IMR-90 (cell line): Measurements from ENCODE around the gene MEGF6.

ENCODE experiments used
- BHLHE40 ChIP-seq: fragments of 150-350 bp; IDR thresholded peaks from 2 replicates; pipeline ENCODE4 v1.6.1; 2016; ENCODE audit warnings: mild to moderate bottlenecking, low read depth, low read length
- CEBPB ChIP-seq: IDR thresholded peaks from 2 replicates; pipeline ENCODE4 v1.6.1; 2012; ENCODE audit warnings: low read depth, low read length, improper control_type of control experiment
- CHD1 ChIP-seq: IDR thresholded peaks from 2 replicates; pipeline ENCODE4 v1.6.1; 2012; ENCODE audit warnings: low read depth, low read length, improper control_type of control experiment
- MAFK ChIP-seq: IDR thresholded peaks from 2 replicates; pipeline ENCODE4 v1.6.1; 2012; ENCODE audit warnings: low read depth, low read length, improper control_type of control experiment
- MAZ ChIP-seq: IDR thresholded peaks from 2 replicates; pipeline ENCODE4 v1.6.1; 2012; ENCODE audit warnings: low read depth, mild to moderate bottlenecking, low read length, improper control_type of control experiment, moderate library complexity, borderline replicate concordance
- MXI1 ChIP-seq: IDR thresholded peaks from 2 replicates; pipeline ENCODE4 v1.6.1; 2012; ENCODE audit warnings: low read depth, mild to moderate bottlenecking, low read length, moderate library complexity, borderline replicate concordance
- NFE2L2 ChIP-seq: fragments of 150-350 bp; IDR thresholded peaks from 2 replicates; pipeline ENCODE4 v1.6.1; 2016; ENCODE audit warnings: low read depth, mild to moderate bottlenecking, low read length
- POLR2A ChIP-seq: IDR thresholded peaks from 2 replicates; pipeline ENCODE4 v1.6.1; 2012; ENCODE audit warnings: mild to moderate bottlenecking, low read depth, low read length
- RAD21 ChIP-seq: IDR thresholded peaks from 2 replicates; pipeline ENCODE4 v1.6.1; 2012; ENCODE audit warnings: low read length, improper control_type of control experiment
- RFX5 ChIP-seq: IDR thresholded peaks from 2 replicates; pipeline ENCODE4 v1.8.0; 2012; ENCODE audit warnings: low read depth, mild to moderate bottlenecking, low read length, moderate library complexity
- SMC3 ChIP-seq: fragments of 150-350 bp; IDR thresholded peaks from 2 replicates; pipeline ENCODE4 v1.6.1; 2016; ENCODE audit warnings: low read depth, mild to moderate bottlenecking, antibody characterized with exemption, low read length, moderate library complexity
- TF ChIP-seq, protein P1 (sequence below): conservative IDR thresholded peaks from 2 replicates; pipeline ENCODE4 v1.5.1; 2012; ENCODE audit warnings: mild to moderate bottlenecking, low read depth, low read length, improper control_type of control experiment
- TF ChIP-seq, protein P2 (sequence below): fragments of 150-350 bp; IDR thresholded peaks from 2 replicates; pipeline ENCODE4 v1.6.1; 2017; ENCODE audit warnings: mild to moderate bottlenecking, antibody characterized with exemption, low read length, low read depth
- TF ChIP-seq, protein P3 (sequence below): fragments of 150-350 bp; IDR thresholded peaks from 2 replicates; pipeline ENCODE4 v1.6.1; 2016; ENCODE audit warnings: low read depth, mild to moderate bottlenecking, low read length, moderate library complexity, borderline replicate concordance

DNA sequence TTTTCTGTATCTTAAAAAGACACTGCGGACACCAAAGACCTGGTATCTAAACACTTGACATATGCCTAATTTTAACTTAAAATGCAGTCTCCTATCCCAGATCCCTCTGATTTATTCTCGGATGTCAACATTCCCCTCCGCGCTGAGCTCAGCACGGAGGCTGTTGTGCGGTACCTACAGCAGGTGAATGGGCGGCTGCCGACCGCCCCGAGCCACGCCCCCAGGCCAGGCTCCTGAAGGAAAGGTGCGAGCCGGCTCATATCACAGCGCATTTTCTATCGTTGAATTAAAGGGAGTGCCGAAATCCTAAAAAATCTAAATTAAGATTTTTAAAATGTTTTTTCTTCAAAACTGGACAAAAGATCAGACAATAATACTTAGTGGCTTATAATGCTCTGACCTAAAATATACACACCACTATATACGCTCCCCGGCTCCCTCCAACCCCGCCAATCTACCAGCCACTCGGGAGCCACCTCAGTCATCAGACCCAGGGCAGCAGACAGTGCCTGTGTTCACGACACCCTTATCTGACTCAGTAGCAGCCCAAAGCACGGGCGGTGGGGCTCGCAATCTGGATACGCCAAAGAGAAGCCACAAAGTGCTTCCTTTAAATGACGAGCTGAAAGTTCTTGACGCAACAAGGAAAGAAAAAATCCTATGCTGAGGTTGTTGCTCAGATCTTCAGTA, 34.5 kb upstream of the MEGF6 start:
- TF ChIP-seq MXI1 (no peak), POLR2A (no peak), SMC3 (no peak), CEBPB (no peak), CHD1 (no peak), MAFK (no peak), RAD21 (no peak), BHLHE40 (no peak), NFE2L2 (no peak), RFX5 (no peak), MAZ (no peak)
- TF ChIP-seq, protein P1, sequence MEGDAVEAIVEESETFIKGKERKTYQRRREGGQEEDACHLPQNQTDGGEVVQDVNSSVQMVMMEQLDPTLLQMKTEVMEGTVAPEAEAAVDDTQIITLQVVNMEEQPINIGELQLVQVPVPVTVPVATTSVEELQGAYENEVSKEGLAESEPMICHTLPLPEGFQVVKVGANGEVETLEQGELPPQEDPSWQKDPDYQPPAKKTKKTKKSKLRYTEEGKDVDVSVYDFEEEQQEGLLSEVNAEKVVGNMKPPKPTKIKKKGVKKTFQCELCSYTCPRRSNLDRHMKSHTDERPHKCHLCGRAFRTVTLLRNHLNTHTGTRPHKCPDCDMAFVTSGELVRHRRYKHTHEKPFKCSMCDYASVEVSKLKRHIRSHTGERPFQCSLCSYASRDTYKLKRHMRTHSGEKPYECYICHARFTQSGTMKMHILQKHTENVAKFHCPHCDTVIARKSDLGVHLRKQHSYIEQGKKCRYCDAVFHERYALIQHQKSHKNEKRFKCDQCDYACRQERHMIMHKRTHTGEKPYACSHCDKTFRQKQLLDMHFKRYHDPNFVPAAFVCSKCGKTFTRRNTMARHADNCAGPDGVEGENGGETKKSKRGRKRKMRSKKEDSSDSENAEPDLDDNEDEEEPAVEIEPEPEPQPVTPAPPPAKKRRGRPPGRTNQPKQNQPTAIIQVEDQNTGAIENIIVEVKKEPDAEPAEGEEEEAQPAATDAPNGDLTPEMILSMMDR: no peak
- TF ChIP-seq, protein P2, sequence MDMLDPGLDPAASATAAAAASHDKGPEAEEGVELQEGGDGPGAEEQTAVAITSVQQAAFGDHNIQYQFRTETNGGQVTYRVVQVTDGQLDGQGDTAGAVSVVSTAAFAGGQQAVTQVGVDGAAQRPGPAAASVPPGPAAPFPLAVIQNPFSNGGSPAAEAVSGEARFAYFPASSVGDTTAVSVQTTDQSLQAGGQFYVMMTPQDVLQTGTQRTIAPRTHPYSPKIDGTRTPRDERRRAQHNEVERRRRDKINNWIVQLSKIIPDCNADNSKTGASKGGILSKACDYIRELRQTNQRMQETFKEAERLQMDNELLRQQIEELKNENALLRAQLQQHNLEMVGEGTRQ: no peak
- TF ChIP-seq, protein P3, sequence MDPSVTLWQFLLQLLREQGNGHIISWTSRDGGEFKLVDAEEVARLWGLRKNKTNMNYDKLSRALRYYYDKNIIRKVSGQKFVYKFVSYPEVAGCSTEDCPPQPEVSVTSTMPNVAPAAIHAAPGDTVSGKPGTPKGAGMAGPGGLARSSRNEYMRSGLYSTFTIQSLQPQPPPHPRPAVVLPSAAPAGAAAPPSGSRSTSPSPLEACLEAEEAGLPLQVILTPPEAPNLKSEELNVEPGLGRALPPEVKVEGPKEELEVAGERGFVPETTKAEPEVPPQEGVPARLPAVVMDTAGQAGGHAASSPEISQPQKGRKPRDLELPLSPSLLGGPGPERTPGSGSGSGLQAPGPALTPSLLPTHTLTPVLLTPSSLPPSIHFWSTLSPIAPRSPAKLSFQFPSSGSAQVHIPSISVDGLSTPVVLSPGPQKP: no peak
